ENCODE results near the gene NPPA.
A peak's percentile ranks its signal among the peaks of the same experiment; 100 is the strongest.

The NPPA gene

DNA sequence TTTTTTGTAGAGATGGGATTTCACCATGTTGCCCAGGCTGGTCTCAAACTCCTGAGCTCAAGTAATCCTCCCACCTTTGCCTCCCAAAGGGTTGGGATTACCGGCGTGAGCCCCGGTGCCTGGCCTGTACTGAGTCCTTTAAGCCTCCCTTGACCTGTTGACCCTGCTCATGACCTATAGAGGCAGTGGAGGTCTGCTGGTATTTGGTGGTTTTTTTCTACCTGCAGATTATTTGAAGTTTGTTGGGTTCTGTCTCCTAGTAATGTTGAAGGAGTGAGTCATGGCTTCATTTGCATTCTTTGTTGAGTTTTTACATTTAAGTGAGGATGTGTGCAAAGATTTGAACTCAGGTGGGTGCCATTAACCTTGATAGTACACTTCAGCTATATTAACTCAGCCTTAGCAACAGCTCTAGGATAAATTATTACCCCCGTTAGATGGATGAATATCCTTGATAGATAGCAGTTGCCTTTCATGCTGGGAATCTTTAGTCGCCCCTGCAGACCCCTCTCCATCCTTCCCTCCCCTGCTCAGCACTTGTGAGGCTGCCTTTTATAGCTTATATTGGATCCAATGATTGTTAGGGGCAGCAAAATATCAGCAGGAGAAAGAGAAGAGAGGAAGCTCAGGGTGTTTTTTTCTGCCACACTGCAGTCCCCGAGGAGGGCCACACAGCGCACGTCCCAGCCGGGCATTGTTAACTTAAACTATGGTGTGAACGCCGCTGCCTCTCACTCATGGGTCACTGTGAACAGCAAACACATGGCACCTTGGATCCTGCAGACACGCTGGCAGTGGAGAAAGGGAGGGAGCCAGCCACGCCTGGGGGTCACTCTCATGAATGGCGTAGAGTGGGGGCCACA lies 26.0 kb upstream of the NPPA start:
- no peak for DNase-seq

DNA sequence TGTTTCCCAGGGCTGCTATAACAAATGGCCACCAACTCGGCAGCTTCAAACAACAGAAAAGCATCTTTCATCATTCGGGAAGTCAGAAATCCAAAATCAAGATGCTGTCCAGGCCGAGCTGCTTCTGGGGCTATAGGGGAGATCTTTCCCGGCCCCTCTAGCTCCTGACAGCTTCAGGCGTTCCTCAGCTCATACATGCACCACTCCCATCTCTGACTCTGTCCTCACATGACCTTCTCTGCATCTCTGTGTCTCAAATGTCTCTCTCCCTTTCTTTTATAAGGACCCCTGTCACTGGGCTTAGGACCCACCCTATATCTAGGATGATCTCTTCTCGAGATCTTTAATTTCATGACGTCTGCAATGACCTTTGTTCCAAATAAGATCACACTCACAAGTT lies 25.0 kb upstream of the NPPA start:
- DNase-seq: no peak

GRCh38 chr1:11869650-11870207 lies 22.1 kb upstream of the NPPA start:
- no peak for DNase-seq

DNA sequence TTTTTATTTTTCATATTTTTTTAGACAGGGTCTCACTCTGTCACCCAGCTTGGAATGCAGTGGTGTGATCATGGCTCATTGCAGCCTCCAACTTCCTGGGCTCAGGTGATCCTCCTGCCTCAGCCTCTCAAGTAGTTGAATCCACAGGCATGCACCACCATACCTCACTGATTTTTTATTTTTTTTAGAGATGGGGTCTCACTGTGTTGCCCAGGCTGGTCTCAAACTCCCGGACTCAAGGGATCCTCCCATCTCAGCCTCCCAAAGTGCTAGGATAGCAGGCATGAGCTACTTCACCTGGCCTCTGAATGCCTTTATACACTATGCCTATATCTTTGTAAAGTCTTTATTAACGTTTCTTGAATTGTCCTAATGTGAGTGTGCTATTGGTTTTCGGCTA lies 21.5 kb upstream of the NPPA start:
- no peak for DNase-seq

- no peak for DNase-seq
Measured at GRCh38 chr1:11868331-11868980, 20.9 kb upstream of the NPPA start.

DNA sequence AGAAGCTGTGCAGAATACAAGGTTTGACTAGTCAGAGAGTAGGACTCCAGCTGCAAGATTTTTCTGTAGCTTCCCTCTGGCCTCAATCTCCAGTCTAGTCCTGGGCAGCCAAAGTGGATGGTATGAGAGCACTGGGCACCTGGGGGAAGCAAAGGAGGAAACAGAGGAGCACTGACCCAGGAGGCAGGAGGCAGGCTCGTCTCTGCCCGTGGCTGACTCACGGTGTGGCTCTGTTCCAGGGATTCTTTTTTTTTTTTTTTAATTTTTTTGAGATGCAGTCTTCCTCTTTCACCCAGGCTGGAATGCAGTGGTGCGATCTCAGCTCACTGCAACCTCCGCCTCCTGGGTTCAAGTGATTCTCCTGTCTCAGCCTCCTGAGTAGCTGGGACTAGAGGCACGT lies 15.3 kb upstream of the NPPA start:
- DNase-seq: no peak

DNA sequence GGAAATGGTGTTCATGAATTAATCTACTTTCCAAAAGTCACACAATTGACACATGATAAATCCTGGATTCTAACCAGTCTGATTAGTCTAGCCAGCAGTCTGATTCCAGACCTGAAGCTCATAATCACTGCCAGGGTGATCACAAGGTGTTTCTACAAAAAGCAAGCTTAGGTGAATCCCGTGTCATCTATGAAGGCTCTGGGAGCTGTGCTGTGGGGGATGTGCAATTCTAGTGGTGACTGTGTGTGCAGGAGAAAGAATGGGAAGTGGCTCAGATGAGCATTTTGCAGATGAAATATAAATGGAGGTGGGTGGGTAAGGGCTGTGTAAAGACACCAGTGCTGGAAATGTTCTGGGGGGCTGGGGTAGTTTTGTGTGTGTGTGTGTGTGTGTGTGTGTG lies 13.0 kb upstream of the NPPA start:
- no peak for DNase-seq

GRCh38 chr1:11860083-11860482 lies 12.5 kb upstream of the NPPA start:
- DNase-seq: no peak

DNA sequence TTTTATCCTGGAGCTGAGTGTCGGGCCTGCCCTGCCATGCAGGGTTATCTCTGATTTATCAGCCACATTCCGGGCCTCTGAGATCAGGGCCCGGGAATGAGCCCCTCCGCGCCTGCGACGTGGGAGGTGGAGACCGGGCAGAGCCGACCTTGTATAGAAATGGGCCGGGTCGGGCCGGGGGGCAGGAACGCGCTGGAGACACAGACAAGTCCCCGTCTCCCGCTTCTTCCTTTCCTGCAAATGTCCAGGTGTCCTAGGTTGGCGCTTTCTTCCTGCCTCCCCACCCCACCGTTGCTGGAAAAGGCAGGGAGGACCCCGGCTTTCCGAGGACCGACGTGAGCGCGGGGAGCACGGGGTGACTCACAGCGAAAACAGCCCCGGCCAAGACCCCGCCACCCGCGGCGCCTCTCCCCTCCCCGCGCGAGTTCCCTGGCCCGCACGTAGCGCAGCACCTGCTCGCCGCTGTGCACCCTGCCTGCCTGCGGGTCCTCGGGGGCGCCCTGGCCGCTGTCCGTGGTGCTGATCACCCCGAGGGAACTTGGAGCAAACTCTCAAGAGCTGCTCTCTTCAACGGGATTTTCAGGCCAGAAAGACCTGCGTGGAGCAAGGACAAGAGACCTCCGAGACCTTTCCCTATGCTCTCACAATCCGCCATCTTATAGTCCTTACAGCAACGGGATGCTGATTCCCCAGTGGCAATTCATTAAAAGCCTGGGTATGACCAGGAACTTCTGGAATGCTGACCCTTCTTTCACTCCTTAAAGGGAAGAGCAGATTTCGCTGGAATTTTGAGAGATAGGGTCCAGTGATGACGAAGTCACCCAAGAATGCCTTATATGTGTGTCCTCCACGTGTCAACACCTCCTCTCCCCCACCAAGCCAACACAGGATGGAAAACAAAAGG lies 11.6 kb upstream of the NPPA start:
- DNase-seq: peak; percentile 62

DNA sequence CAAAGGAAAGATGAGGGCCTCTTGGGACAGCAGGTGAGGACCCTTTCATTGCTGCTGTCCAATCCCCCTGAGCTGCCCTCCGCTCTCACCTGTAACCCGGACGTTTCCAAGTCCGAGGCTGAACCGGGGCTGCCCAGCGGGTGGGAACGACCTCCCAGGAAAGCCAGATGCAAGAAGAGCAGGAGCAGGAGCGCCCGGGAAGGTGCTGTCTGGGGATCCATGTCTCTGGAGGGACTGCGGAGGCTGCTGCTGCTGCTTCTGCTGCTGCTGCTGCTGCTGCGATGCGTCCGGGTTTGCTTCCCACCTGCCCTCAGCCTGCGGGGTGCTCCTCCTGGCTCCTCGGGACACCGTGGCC lies 11.0 kb upstream of the NPPA start, which contains the start of gene NPPB:
Gene NPPB (minus strand): TSS at position 333 of the 355 bp plus-strand sequence. CDS start 112 bp downstream, at position 221.
- DNase-seq: no peak

GRCh38 chr1:11858158-11858557 lies 10.6 kb upstream of the NPPA start:
- no peak for DNase-seq

GRCh38 chr1:11857164-11857851 lies 9.7 kb upstream of the NPPA start:
- DNase-seq: no peak

- DNase-seq: no peak
Measured at GRCh38 chr1:11856698-11857097, 9.1 kb upstream of the NPPA start.

DNA sequence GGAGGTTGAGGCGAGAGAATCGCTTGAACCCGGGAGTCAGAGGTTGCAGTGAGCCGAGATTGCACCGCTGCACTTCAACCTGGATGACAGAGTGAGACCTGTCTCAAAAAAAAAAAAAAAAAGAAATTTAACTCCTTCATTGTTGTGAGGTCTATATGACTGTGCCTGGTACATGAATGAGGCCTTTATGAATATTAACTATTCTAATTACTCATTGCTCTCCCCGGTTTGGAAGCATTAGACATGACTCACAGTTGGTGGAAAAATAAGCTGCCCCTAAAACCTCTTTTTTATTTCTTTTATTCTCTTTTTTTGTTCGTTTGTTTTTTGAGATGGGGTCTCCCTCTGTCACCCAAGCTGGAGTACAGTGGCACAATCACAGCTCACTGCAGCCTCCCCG lies 7.8 kb upstream of the NPPA start:
- DNase-seq: no peak

DNA sequence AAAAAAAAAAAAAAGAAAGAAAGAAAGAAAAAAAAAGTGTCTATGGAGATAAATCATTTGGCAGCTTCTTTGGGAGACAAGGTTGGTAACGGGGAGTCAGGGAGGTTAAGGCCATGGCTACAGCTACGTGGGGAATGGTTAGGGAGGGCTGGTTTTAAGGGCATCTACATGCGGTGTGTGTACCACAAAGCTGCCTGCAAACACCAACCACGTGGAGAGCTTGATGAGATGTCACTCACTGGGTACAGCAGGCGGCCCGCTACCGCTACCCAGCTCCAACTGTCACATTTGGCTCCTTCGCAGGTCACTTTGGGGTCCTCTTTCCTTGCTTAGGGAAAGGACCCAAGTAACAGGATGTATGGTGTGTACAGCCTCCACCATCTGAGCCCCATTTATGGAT lies 6.9 kb upstream of the NPPA start:
- DNase-seq: no peak

GRCh38 chr1:11851180-11851579 lies 3.6 kb upstream of the NPPA start:
- DNase-seq: no peak

GRCh38 chr1:11850156-11850555 lies 2.6 kb upstream of the NPPA start:
- no peak for DNase-seq

DNA sequence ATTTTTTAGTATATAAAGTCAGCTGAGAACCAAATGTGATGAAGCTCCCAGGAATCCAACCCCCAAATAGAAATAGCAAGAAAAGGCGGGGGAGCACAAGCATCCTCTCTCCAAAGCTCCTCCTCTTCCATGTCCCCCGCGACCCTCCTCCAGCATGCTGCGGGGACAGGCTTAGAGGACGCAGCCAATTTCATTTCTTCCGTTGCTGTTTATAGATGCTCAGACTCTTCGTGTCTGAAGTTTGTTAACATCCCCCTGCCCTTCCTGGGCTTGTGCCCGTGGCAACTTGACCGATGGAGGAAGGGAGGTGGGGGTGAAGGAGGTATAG lies 754 bp upstream of the NPPA start:
- no peak for DNase-seq

DNA sequence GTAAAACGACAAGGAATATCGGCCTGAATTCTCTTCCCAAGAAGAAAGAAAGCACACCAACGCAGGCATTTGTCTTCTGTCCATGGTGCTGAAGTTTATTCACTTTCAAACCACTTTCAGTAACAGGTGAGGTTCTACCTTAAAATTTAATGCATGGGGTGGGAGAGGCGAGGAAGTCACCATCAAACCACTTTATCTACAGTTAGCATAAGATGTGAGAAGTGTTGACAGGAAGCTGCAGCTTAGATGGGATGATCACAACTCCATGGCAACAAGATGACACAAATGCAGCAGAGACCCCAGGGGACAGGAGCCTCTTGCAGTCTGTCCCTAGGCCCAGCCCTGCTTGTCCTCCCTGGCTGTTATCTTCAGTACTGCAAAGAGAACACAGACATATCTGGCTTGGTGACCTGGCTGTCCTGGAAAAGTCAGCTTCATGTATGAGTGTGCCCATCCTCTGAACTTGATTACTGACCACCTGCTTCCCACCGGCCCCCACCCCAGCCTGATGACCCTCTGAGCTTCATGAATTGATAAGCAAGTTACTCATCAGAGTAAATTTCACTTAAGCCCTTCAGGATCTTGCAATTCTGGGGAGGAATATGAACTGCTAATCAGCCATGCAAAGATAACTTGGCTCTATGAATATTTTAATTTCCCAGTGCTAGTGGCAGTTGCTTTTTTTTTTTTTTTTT lies 1.8 kb downstream of the NPPA start:
- DNase-seq: no peak

DNA sequence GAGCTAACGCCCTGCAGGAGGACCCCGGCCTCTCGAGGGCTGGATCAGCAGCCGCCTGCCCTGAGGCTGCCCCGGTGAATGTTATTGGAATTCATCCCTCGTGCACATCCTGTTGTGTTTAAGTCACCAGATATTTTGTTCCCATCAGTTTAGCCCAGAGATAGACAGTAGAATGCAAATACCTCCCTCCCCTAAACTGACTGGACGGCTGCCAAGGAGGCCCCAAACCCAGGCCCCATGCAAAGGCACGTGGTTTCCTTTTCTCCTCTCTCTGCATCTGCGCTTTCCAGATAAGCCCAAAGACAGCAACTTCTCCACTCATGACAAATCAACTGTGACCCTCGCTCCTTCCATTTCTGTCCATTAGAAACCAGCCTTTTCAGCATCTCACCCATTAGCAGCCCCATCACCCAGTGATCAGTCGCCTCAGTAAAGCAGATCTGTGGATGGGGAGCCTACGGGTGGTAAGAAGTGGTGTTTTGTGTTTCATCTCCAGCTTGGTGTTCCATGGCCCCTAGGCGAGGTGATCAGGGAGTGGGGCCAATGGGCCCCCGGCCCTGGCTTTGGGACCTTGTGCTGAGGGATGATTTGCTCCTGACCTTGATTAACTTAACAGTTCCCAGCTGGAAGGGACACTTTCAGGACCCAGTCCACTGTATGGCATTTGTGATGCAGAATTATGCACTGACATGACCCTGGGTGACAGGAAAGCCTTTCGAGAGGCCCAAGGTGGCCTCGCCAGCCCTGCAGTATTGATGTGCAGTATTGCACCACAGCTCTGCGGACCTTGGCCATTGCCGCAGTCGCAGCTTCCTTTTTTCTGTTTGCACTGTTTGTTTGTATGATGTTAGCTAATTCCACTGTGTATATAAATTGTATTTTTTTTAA lies 5.2 kb downstream of the NPPA start:
- no peak for DNase-seq
